ENCODE measurements around the gene ROBO4. TPM values are rescaled to one million over a fixed set of nuclear protein-coding genes. Genes with fewer than 3 reads are reported as not detected.

The ROBO4 gene
- total RNA-seq, 4 donors from 2014 or later, result 4.5 to 11.9 (median 8.6) TPM

DNA sequence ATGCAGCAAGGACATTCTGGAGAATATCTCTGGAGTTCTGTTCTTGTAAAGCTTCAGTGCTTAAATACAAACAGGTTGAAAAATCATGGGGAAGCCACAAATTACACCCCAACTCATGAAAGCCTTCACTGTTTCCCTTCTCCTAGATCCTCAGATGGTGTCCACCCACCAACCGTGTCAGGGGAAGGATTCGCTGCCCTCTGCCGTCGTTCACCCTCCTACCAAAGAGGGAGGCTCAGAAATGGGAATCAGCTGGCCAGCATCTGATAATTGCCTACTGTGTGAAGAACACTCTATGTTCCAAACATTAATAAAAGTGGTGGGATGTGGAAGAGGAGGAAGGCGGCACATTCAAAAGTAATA, 45.6 kb upstream of the ROBO4 start:
- WGBS, 2 donors, result 79 to 87% methylated on average over 3 to 5 of the region's 5 CpGs
- no peak for TF ChIP-seq POLR2A (IDR thresholded peaks at IDR 0.05)
- TF ChIP-seq, protein P1, sequence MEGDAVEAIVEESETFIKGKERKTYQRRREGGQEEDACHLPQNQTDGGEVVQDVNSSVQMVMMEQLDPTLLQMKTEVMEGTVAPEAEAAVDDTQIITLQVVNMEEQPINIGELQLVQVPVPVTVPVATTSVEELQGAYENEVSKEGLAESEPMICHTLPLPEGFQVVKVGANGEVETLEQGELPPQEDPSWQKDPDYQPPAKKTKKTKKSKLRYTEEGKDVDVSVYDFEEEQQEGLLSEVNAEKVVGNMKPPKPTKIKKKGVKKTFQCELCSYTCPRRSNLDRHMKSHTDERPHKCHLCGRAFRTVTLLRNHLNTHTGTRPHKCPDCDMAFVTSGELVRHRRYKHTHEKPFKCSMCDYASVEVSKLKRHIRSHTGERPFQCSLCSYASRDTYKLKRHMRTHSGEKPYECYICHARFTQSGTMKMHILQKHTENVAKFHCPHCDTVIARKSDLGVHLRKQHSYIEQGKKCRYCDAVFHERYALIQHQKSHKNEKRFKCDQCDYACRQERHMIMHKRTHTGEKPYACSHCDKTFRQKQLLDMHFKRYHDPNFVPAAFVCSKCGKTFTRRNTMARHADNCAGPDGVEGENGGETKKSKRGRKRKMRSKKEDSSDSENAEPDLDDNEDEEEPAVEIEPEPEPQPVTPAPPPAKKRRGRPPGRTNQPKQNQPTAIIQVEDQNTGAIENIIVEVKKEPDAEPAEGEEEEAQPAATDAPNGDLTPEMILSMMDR (IDR thresholded peaks at IDR 0.05), result no peak
- H3K4me3 ChIP-seq, result no peak overlapping the region
- peaks cover 0 to 7% (median 0%) of the 10 kb centered on the region in 3 donors for H3K4me1 ChIP-seq
- DNase-seq, result no peak
- no peaks in the 10 kb centered on the region for H3K9me3 ChIP-seq
- intact Hi-C loops (cut with DNase I), result no loop called here
- H3K36me3 ChIP-seq, result no peaks in the 10 kb centered on the region
- peaks cover 0 to 4% (median 0%) of the 10 kb centered on the region in 4 donors for H3K27me3 ChIP-seq
- H3K27ac ChIP-seq, result no peak overlapping the region

DNA sequence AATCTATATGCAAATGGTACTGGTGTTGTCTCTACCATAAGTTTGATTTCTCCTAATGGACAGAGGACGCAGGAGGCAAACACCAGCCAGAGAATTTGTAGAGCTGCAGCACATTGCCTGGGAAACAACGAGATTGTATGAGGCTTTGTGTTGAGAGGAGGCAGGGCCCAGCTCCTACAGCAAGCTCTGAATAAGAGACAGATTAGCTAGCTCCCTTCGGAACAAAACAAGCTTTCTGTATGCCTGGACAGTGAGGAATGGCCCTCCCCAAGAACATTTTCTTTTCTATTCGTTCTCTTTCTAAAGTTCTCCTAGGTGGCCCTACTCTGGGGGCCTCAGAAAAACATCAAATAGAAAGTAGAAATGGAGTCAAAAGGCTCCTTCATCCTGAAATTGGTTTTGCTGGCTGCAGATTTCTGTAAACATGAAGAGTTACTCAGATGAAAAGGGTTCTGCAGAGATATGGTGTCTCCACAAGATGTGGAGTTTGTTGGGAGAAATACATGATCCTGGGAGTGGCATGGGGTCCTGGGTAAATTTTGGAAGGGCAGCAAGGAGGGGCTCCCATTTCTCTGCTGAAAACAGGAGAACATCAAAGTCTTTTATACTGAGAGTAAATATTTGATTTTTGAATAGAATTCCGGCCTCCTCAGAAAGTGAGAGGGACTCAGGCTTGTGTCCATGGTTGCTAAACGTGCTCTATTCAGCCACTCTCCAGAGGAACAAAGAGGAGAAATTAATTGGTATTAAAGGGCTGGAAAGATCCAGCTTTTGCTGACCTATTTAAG, 45.0 kb upstream of the ROBO4 start:
- intact Hi-C loops (cut with DNase I), result no loop called here

DNA sequence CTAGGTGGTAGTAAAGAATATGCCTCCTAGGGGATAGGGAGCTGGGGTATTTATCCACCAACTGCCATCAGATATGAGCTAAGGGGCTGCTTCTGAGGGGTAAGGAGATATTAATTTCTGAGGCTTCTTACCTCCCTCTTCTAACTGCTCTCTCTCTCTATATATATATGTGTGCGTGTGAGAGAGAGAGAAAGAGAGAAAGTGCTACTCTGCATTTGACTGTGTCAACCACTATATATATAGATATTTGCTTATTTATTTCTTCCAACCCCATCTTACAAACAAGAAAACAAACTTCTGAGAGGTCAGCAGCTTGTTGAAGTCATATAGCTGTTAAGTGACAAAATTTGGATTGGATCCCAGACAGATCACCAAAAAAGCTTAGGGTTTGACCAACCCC, 44.0 kb upstream of the ROBO4 start:
- Histone ChIP-seq H3K27ac (no peak overlapping the region), H3K4me3 (no peak overlapping the region), H3K36me3 (no peaks in the 10 kb centered on the region), H3K9me3 (no peaks in the 10 kb centered on the region), H3K4me1 (peaks cover 0 to 2% (median 0%) of the 10 kb centered on the region in 3 donors), H3K27me3 (peaks cover 0 to 6% (median 0%) of the 10 kb centered on the region in 4 donors)
- TF ChIP-seq, protein P1 (IDR thresholded peaks at IDR 0.05), result no peak
- TF ChIP-seq POLR2A (IDR thresholded peaks at IDR 0.05), result no peak
- no peak for DNase-seq
- intact Hi-C loops (cut with DNase I), result no loop called here
- WGBS, 2 donors, result 75 to 82% methylated on average over 1 of the region's 1 CpG

More for the DNA sequence above, 45.0 kb upstream of the ROBO4 start:
- no peak for DNase-seq
- no peak overlapping the region for H3K4me3 ChIP-seq
- H3K9me3 ChIP-seq, result no peaks in the 10 kb centered on the region
- TF ChIP-seq POLR2A (IDR thresholded peaks at IDR 0.05), result no peak
- TF ChIP-seq, protein P1 (IDR thresholded peaks at IDR 0.05), result no peak
- H3K4me1 ChIP-seq, result peaks cover 0 to 7% (median 0%) of the 10 kb centered on the region in 3 donors
- 57 to 64% methylated on average over 4 to 6 of the region's 6 CpGs for WGBS, 2 donors
- no peak overlapping the region for H3K27ac ChIP-seq
- H3K27me3 ChIP-seq, result peaks cover 0 to 4% (median 0%) of the 10 kb centered on the region in 4 donors
- H3K36me3 ChIP-seq, result no peaks in the 10 kb centered on the region

DNA sequence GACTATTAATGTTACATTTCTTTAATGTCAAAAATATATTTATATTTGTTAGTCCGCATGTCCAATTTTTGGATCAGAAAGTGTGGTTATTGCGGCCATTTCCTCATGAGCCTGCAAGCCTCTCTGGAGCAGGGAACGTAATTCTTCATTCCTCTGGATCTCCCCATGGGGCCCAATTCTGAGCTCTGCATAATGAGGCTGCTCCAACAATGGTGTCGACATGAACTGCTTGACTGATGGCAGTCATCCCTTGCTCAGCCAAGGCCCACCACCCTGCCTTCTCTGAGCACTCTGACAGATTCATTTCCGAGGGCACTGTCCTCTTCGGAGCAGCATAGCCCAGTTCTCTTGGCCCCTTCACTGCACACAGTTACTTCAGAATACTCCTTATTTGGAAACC, 41.3 kb upstream of the ROBO4 start:
- Histone ChIP-seq H3K27ac (no peak overlapping the region), H3K27me3 (peaks cover 0 to 31% (median 0%) of the 10 kb centered on the region in 4 donors), H3K36me3 (no peaks in the 10 kb centered on the region), H3K9me3 (no peaks in the 10 kb centered on the region), H3K4me3 (no peak overlapping the region), H3K4me1 (no peaks in the 10 kb centered on the region)
- 71 to 78% methylated on average over 4 to 6 of the region's 6 CpGs for WGBS, 2 donors
- TF ChIP-seq POLR2A (IDR thresholded peaks at IDR 0.05), result no peak
- TF ChIP-seq, protein P1 (IDR thresholded peaks at IDR 0.05), result no peak
- intact Hi-C loops (cut with DNase I), result no loop called here
- DNase-seq, result no peak

DNA sequence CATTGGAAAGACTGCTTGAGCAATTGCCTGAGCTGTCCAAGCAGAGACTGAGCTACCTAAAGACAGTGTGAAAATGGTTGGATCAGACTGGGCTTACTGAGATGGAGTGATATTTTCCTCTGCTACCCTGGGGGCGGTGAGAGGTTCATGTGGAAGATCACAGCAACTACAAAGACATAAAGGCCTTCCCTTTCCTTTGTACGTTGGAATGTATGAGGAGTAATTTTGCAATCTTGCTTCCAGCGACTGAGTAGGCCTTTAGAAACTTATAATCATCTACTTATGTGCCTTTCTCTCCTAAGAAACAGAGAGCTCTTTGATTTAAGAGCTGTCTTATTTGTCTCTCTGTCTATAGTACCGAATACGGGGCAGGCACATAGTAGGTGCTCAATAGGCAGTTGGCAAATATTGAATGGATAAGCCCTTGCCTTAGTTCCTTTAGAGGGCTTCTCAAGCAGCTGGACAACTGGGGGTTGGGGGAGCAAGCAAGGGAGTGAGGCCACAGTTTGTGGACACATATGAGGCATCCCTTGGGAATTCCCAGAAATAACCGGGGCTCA, 40.6 kb upstream of the ROBO4 start:
- 68 to 71% methylated on average over 6 of the region's 6 CpGs for WGBS, 2 donors

More for the DNA sequence above, 40.6 kb upstream of the ROBO4 start:
- H3K36me3 ChIP-seq, result no peaks in the 10 kb centered on the region
- TF ChIP-seq POLR2A (IDR thresholded peaks at IDR 0.05), result no peak
- TF ChIP-seq, protein P1 (IDR thresholded peaks at IDR 0.05), result no peak
- no peak for DNase-seq
- intact Hi-C loops (cut with DNase I), result no loop called here
- no peaks in the 10 kb centered on the region for H3K4me1 ChIP-seq
- no peaks in the 10 kb centered on the region for H3K9me3 ChIP-seq
- H3K27me3 ChIP-seq, result peaks cover 0 to 31% (median 0%) of the 10 kb centered on the region in 4 donors
- no peak overlapping the region for H3K27ac ChIP-seq
- no peak overlapping the region for H3K4me3 ChIP-seq

All from esophagus squamous epithelium (tissue), 5 donors.